Pulmonary artery endothelial cell (primary cell): ENCODE results near the gene FZD7. TPM values are rescaled to one million over a fixed set of nuclear protein-coding genes. Genes with fewer than 3 reads are reported as not detected.

Source experiments
- DNase-seq: peaks from one replicate; pipeline ENCODE4 v3.0.0-alpha.2; 2011; ENCODE audit warnings: low read depth, low spot score
- total RNA-seq: library from RNA; depleted of rRNA; stranded (reverse); fragments of >200 nt; gene quantifications from 2 replicates; pipeline ENCODE4 v1.2.3, GENCODE V29; 2014

The FZD7 gene
- total RNA-seq, 1 donor from 2014 or later = 0.33 TPM

DNA sequence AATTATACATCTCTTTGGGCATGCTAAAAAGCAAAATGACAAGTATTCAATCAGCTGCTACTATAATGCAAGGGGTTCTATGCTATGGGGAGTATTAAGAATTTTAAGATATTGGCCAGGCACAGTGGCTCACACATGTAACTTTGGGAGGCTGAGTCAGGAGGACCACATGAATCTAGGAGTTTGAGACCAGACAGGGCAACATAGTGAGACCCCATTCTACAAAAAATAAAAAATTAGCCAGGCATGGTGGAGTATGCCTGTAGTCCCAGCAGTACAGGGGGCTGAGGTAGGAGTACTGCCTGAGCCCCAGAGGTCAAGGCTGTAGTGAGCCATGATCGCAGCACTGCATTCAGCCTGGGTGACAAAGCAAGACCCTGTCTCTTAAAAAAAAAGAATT is 33.9 kb downstream of the FZD7 start:
- DNase-seq = no peak

GRCh38 chr2:202069170-202070067 is 35.8 kb downstream of the FZD7 start:
- no peak for DNase-seq

GRCh38 chr2:202071107-202071506 is 37.5 kb downstream of the FZD7 start:
- no peak for DNase-seq

- DNase-seq = no peak
Observed at GRCh38 chr2:202072226-202072625, 38.6 kb downstream of the FZD7 start.

DNA sequence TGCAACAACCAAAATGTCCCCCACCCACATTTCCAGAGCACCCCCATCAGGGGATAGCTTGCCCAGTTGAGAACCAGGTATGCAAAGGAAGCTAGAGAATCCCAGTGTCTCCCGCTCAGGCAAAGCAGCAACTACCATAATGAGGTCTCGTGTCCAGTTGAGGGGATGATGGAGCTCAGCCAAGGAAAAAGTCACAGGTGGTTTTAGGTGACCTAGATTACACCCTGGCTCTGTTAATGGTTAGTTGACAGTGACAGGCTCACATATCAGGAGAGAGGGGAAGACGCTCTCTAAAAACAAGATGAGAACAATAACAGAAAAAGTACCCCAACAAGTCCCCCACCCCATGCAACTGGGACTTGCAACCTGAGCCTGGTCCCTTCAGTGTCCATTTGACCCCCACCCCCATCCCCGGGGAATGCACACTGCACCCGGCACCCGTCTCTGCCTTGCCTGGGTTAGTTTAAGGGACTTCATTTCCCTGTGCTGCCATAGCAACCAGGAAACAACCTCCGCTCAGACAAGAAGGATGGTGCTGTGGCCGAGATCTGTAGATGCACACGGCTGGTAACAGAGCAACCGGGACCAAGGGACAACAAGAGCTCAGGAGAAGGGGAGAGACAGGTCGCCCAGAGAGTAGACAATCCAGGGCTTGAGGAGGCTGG is 39.2 kb downstream of the FZD7 start, which contains the start of gene KIAA2012:
TSS of gene KIAA2012 (plus strand) at position 519 of the 665 bp plus-strand sequence. CDS start 373 bp downstream, outside the sequence.
- DNase-seq = no peak

GRCh38 chr2:202074324-202074723 is 40.7 kb downstream of the FZD7 start:
- no peak for DNase-seq

- no peak for DNase-seq
Observed at GRCh38 chr2:202079310-202079709, 45.7 kb downstream of the FZD7 start.

DNA sequence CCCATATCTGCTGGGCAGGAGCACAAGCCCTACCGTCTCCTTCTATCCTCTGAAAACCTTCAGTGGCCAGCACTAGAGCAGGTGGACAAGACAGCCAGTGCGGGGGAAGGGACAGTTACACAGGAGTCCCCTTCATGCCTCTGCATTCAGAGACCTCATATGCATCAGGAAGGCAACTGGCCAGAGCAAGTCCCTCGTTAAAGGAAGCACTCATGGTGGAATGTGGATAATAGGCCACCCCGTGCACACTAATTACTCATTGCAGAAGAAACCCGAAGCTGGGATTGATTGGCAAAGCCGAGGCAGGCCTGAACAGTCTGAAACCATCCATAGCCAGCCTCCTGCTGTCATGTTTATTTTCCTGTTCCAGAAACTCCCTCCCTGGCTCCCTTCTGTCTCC is 50.6 kb downstream of the FZD7 start:
- DNase-seq = no peak

Other genes with a start within 250 kb of the FZD7 start
- gene CDK15, start 227.3 kb upstream of the FZD7 start, total RNA-seq = not detected in 2 replicates
- not detected in 2 replicates for gene KIAA2012, start 39.4 kb downstream of the FZD7 start, total RNA-seq
- gene SUMO1, start 204.7 kb downstream of the FZD7 start, total RNA-seq = 112 and 125 TPM in 2 replicates
- 59.5 and 80.3 TPM in 2 replicates for gene NOP58, start 231.9 kb downstream of the FZD7 start, total RNA-seq